Measurements from ENCODE around the gene CACNA1D.

CACNA1D gene

GRCh38 chr3:53715815-53716483 lies 221.5 kb downstream of the CACNA1D start:
- no peak for DNase-seq (ENCODE audit: low read depth)

DNA sequence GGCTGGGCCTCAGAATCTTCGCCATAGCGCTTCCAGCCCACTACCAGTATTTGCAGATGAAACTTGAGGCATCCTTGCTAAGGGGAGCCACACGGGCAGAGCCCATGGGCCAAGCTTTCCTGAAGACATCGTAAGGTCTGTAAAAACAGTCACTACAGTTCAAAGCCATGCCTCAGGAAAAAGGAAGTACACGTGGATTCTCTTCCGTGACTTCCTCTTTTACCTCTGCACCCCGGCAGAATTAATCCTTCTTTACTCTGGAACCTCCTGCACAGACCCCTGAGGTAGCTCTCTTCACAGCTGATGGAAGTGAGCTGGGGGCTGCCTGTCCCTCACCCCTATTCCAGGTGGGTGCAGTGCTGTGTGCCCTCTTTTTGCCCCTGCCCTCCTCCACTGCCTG lies 222.6 kb downstream of the CACNA1D start:
- DNase-seq (ENCODE audit: low read depth), result no peak

DNA sequence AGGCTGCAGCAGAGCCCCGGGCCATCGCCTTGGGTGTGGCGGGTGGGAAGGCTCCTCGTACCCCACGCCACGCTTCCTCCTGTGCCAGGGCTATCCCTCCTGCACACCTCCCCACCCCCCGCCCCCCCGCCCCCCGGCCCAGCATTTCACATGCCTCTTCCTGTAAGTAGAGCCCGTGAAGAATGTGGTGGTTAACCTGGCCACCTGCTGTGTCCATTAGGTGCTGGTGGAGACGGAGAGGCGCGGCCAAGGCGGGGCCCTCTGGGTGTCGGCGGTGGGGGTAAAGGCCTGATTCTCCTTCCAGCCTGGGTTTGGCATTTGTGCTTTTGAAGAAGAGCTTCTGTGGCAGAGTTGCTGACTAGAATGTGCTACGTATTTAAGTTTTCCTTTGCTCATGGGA lies 224.1 kb downstream of the CACNA1D start:
- no peak for DNase-seq (ENCODE audit: low read depth)

- DNase-seq (ENCODE audit: low read depth), result no peak
Measured at GRCh38 chr3:53719796-53720195, 225.4 kb downstream of the CACNA1D start.

DNA sequence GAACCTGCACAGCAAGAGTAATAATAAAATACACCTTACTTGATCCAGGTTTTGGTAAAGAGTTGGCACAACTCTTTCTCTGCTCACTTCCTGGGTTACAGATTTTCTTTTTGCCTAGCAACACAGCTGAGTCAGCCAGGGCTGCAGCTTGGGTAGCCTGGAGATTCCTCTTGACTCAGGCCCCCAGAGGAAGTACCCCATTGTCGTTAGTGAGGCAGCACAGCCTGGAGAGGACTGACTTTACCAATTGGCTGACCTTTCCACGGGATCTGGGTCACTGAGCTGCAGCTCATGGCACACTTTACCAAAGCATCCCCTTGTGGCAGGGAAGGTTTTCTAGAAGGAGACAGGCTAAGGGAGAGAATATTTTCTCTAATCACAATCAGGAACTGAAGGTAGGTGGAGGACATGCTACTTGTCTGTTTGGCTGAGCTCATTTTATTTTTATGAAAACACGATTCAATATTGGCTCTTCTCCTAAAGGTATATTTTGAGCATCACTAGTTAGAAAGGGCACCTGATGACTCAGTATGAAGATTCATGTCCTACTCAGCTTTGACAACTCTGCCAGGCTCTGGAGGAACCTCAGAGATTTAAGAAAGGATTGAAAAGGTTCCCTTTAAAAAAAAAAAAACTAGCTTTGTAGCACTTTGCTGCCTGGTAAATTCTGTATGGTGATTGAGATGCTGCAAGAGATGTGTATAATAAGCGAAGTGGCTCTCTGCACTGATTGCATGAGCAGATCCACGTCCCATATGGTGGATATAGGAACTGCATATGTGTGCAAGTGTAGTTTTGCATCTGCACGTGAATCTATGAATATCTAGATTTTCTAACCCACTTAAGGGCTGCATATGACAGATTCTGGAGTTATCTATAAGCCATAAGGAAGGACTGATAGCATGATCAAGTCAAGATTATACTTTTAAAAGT lies 227.0 kb downstream of the CACNA1D start:
- DNase-seq (ENCODE audit: low read depth), result no peak

GRCh38 chr3:53724566-53724965 lies 230.2 kb downstream of the CACNA1D start:
- DNase-seq (ENCODE audit: low read depth), result no peak

DNA sequence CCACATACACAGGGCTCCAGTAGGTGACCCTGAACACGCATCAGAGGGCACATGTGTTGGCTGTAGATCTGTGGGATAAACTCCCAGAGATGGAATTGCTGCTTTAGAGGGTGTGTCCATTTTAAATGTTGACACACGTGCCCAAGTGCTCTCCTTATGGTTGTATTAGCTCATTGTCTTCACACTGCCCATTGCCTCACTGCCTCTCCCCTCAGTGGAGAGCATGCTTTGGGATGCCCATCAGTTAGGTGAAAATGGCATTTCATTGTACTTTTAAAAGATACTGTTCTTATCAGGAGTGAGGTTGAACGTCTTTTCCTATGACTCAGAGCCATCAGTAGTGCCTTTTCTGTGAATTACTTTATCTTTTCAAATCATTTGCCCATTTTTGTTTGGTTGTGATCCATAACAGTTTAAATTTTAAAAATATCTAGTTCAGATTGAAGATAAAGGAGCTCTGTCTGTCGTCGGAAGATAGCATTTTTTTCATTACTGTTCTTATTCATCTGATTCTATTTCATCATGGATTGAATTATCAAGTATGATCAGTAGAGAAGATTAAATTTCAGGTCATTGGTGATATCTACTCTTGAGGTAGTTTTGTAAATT lies 231.1 kb downstream of the CACNA1D start:
- DNase-seq (ENCODE audit: low read depth), result no peak

DNA sequence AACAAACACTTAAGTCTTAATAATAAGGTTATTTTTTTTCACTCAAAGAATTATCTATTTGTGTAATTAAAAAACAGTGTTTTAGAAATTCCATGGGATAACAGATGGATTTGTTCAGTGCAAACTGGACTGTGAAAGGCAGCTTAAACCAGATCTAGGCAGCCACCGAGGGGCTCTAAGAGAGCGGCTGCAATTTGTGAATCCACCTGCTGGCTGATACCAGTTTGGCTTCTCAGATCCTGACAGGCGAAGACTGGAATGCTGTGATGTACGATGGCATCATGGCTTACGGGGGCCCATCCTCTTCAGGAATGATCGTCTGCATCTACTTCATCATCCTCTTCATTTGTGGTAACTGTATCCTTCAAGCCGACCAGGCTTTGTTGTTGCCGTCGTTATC lies 232.2 kb downstream of the CACNA1D start:
- no peak for DNase-seq (ENCODE audit: low read depth)

GRCh38 chr3:53728606-53729005 lies 234.2 kb downstream of the CACNA1D start:
- no peak for DNase-seq (ENCODE audit: low read depth)

DNA sequence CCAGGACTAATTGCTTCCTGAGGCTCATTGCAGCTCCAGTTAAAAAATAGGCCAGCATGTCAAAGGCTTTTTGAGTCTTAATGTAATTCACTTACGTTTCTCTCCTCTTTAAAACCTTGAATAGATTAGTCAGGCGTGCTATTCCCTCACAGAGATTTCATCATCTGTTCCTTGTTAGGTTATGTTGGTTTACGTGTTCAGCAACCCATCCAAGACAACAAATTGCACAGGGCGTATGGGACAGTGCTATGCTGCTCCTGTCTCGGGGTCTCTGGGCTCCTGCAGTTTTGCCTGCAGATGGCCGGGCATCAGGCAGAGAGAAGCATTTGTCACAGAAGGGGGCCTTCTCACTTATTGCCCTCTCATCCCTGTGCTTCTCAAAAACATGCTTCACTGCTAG lies 234.7 kb downstream of the CACNA1D start:
- peak; percentile 21 for DNase-seq (ENCODE audit: low read depth)

GRCh38 chr3:53729618-53730017 lies 235.2 kb downstream of the CACNA1D start:
- no peak for DNase-seq (ENCODE audit: low read depth)

DNA sequence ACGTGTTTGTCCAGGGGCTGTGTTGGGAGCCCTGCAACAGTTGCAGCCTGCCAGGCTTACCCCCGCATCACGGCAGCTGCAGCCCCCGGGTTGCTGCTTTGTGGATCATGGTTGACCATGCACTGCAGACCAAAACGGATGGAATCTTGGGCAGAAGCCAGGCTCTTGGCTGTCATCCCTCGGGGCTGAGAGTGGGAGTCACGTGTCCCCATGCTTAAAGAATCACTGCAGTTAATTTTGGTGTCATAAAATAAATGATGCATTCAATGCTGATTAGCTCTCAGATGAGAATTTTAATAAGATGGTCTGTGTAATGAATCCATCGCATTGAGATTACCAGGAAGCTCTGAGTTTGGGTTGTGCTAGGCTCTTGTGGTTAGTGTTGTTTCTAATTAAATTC lies 236.2 kb downstream of the CACNA1D start:
- DNase-seq (ENCODE audit: low read depth), result no peak

GRCh38 chr3:53731934-53732624 lies 237.7 kb downstream of the CACNA1D start:
- no peak for DNase-seq (ENCODE audit: low read depth)

- DNase-seq (ENCODE audit: low read depth), result no peak
Measured at GRCh38 chr3:53733446-53733845, 239.0 kb downstream of the CACNA1D start.

GRCh38 chr3:53739966-53740365 lies 245.6 kb downstream of the CACNA1D start:
- no peak for DNase-seq (ENCODE audit: low read depth)

DNA sequence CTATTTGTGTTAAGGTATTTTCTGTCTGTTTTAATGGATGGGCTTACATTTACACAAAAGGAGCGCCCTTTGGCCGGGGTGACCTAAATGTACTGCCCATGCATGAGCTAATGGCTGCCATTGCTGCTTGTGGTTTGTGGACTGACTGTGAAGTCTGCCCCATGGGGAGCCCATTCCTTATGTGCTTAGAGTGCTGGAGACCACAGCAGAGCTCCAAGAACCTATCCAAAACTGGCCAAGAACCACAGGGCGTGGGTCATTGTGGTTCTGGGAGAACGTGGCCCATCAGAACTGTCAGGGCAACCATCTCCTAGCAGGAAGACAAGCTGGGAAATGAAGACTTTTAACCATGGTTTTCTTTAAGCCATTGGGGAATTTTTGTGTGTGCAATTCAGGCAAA lies 246.5 kb downstream of the CACNA1D start:
- DNase-seq (ENCODE audit: low read depth), result no peak

GRCh38 chr3:53744351-53744750 lies 249.9 kb downstream of the CACNA1D start:
- DNase-seq (ENCODE audit: low read depth), result no peak

DNA sequence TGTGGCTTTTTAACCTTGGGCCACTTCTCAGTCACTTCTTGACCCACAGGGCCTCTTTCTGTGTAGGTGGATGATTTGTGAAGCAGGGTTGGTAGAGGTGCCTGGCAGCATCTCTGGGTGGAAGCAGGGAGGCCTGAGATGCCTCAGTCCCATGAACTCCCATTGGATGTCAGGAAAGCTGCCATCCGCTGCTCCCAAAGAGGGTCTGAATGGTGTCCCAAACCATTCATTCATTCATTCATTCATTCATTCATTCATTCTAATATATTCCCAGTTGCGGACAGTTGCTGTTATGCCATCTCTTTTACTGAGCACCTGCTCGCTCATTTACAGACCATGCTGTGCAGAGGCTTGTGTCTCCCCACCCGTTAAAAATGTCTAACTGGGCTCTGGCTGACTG lies 253.1 kb downstream of the CACNA1D start:
- DNase-seq (ENCODE audit: low read depth), result no peak

DNA sequence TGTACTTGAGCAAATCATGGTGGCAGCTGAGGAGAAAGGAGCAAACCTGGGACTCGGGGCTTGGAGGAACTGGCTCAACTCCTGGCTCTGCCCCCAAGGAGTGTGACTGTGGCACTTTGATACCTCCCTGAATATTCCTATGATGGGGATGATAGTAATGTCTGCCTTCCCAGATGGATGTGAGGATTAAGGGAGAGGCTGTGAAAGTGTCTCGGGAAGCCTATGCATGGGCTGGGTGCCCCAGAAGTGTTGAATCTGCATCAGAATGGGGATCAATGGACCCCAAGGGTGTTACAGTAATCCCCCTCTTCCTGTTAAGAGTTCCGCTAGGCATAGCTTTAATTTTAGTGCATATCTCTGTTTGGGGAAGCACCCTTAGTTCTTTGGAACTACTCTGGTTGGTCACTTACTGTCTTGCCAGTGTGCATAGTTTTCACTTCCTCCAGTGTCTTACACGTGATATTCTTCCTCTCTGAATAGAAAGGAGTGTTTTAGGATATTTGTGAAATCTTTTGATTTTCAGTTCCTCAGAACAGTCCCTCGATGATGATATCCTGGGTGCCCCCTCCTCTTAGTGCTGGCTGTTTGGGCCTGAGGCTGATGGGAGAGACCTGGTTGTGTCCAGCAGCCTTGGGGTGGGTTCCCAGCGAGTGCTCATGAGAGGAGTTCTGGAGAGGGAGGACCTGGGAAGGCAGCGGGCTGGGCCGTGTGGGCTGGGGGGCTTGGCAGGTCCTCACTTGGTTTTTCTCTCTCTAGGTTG lies 254.3 kb downstream of the CACNA1D start:
- no peak for DNase-seq (ENCODE audit: low read depth)

DNA sequence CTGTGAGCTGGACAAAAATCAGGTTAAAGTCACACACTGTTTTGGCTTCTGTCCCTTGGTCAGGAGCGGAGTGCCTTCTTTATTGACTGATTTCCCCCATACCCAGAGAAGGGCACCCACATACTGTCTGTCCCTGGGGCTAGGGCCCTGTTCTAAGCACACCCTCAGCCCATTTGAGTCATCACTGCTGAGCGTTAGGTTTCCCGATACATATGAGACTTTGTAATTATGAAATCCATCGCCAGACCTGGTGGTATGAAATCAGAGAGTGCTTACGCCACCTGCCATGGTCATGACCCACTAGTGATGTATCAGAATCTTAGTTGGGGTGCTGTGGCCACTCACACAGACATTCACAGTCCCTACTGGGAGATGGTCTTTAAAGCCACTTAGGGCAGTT lies 255.0 kb downstream of the CACNA1D start:
- DNase-seq (ENCODE audit: low read depth), result no peak

All from fibroblast of the conjunctiva (primary cell).